BJ (cell line): ENCODE results near the gene VWA2. TPM values are rescaled to one million over a fixed set of nuclear protein-coding genes. Genes with fewer than 3 reads are reported as not detected.

ENCODE experiments used
- CTCF ChIA-PET: fragments of 350-600 bp; formaldehyde crosslinking; extraction: SDS; loops from one replicate; lab custom pipeline; 2021; ENCODE audit warnings: antibody characterized with exemption, inconsistent platforms; lab: Yijun Ruan, JAX
- POLR2A ChIA-PET: fragments of 300-600 bp; sonication (Branson Sonifier 250); formaldehyde crosslinking; extraction: SDS; loops from one replicate; lab custom pipeline; 2021; ENCODE audit warnings: antibody characterized with exemption; lab: Charles Lee
- DNase-seq: peaks from one replicate; pipeline ENCODE4 v3.0.0-alpha.2; 2011; ENCODE audit warnings: low read depth
- H3K27me3 ChIP-seq: 2 replicates; pipeline ENCODE4 v1.6.0; 2011; ENCODE audit warnings: low read length; ENCODE audit not compliant: control insufficient read depth, insufficient read depth
- H3K36me3 ChIP-seq: 2 replicates; pipeline ENCODE4 v1.5.1; 2011; ENCODE audit warnings: low read length; ENCODE audit not compliant: control insufficient read depth, insufficient read depth
- H3K4me3 ChIP-seq: 2 replicates; pipeline ENCODE4 v1.5.1; 2011; ENCODE audit warnings: low read depth, mild to moderate bottlenecking, control low read depth, low read length
- polyA plus RNA-seq: library from polyadenylated mRNA; depleted of rRNA; stranded (reverse); fragments of >200 nt; gene quantifications from 2 replicates; pipeline ENCODE4 v1.2.3, GENCODE V29; 2011
- TF ChIP-seq, protein P1 (sequence below): IDR thresholded peaks from 2 replicates; pipeline ENCODE4 v1.5.1; 2011; ENCODE audit warnings: low read depth, mild to moderate bottlenecking, control low read depth, inconsistent platforms, low read length, moderate library complexity; ENCODE audit not compliant: insufficient read depth

The VWA2 gene
- polyA plus RNA-seq, 1 experiment = 0.07 TPM

DNA sequence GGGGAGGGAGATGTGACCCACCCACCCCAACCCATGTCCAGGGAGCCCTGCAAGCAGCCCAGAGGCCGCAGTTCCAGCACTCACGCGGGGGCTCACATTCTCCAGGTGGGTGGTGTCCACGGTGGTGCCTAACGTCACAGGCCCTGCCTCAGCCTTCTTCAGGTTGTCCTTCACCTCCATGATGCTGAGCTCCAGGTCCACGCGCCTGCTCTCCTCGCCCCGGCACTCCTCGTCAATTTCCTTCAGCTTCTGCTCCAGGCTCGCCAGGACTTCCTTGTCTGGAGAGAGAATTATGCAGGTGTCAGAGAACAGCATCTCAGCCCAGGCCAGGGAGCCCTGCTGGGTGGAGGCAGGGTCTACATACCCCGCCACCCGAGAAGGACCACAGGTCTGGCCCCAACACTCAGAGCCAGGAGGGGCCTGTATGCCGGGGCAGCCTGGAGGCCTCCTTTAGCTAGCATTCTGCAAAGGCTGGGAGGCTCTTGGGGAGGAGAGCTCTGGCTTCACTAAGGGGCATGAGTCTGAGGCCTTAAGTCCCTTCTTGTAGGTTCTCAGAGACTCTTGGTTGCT, 58.2 kb downstream of the VWA2 start:
- ChIA-PET POLR2A (no interaction called here), CTCF (interaction anchor here (1.1 to 1.5 kb wide), 2 partner anchors 9 to 55 kb away, joined by 3 to 7 read pairs; no protein-coding TSS in a partner anchor)
- H3K4me3 ChIP-seq = no peak overlapping the region

DNA sequence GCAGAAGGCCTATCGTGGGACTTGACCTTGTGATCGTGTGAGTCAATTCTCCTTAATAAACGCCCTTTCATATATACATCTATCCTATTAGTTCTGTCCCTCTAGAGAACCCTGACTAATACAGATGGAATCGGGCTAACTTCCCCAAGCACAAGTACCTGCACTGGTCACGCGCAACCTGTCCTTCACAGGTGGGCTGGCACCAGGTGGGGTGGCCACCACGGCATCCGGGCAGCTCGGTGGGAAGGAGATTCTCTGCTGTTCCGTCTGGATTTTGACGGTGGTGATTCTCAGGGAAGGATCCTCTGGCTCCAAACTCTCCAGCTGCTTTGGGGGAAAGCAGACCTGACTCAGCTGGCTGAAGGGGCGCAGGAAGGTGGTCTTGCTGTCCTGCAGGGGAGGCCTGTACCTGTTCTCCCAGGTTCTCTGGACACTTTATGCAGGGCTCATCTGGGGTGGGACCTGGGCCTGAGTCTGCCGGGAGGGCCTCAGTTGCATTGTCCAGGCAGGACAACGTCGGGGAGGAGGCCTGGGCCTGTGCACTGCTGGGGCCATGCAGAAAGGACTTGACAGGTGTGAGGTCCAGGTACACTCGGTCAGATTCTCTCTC, 61.1 kb downstream of the VWA2 start:
- DNase-seq = no peak
- Histone ChIP-seq H3K36me3 (no peaks in the 10 kb centered on the region), H3K4me3 (no peak overlapping the region), H3K27me3 (peaks cover 2% of the 10 kb centered on the region; the same call in 1 of the 2 replicates)
- TF ChIP-seq, protein P1, sequence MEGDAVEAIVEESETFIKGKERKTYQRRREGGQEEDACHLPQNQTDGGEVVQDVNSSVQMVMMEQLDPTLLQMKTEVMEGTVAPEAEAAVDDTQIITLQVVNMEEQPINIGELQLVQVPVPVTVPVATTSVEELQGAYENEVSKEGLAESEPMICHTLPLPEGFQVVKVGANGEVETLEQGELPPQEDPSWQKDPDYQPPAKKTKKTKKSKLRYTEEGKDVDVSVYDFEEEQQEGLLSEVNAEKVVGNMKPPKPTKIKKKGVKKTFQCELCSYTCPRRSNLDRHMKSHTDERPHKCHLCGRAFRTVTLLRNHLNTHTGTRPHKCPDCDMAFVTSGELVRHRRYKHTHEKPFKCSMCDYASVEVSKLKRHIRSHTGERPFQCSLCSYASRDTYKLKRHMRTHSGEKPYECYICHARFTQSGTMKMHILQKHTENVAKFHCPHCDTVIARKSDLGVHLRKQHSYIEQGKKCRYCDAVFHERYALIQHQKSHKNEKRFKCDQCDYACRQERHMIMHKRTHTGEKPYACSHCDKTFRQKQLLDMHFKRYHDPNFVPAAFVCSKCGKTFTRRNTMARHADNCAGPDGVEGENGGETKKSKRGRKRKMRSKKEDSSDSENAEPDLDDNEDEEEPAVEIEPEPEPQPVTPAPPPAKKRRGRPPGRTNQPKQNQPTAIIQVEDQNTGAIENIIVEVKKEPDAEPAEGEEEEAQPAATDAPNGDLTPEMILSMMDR = no peak
- ChIA-PET CTCF (no interaction called here), POLR2A (no interaction called here)

More for the DNA sequence above, 58.2 kb downstream of the VWA2 start:
- no peak for DNase-seq
- peaks cover 2% of the 10 kb centered on the region; the same call in 1 of the 2 replicates for H3K27me3 ChIP-seq
- H3K36me3 ChIP-seq = no peaks in the 10 kb centered on the region
- TF ChIP-seq, protein P1 = no peak

DNA sequence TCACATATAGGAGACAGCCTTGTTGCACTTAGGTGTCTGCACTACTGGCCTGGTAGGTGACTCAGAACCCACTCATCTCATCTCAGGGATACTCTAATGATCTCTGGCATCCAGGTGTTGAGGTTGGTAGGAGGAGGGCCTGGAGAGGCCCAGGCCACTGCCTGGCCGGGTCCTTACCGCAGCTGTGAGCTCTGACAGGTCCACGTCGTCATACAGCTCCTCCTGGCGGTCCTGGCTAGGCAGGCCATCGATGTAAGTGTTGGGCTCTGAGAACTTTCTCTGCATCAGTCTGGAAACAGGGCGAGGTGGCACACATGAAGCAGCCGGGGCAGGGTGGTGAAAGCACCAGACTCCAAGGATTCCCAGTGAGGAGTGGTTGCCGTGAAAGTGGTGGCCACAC, 62.1 kb downstream of the VWA2 start:
- POLR2A ChIA-PET = no interaction called here
- CTCF ChIA-PET = interaction anchor here (0.5 to 1.0 kb wide), 2 partner anchors 171 to 497 kb away, joined by 3 read pairs; no protein-coding TSS in a partner anchor
- H3K4me3 ChIP-seq = no peak overlapping the region

DNA sequence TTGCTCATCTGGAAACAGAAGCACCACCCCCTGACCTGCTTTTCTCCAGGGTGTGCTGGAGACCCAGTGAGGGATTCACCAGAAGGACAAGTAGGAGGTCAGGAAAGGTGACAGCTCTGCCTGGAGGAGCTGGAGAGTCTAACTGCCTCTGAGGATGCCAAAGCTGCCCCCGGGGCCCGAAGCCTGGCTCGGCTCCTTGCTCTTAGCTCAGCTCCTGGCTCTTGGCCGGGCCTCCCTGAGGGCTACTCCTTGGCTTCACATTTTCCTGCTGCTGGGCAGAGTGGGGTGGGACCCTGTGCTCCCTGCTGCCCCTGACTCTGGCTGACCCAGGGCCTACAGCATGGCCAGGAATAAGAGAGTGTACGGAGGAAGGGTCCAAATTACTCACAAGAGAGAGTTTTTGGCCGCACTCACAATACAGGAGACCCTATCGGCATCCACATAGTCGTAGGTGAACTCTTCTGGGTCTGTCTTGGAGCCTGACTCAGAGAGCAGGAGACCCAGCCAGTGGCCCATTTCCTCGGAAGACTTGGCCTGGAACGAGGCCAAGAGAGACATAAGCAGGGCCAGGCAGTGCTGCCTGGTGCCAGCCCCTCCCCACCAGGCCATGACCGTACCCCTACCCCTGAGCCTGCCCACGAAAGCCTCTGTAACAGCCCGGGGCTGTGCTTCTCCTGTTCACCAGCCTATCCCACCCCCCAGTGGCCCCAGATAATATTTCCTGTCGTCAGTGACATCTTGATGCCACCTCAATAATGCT, 63.1 kb downstream of the VWA2 start:
- TF ChIP-seq, protein P1 = no peak
- Histone ChIP-seq H3K36me3 (no peaks in the 10 kb centered on the region), H3K27me3 (peaks cover 2% of the 10 kb centered on the region; the same call in 1 of the 2 replicates), H3K4me3 (no peak overlapping the region)
- DNase-seq = no peak
- ChIA-PET CTCF (interaction anchor here (0.9 to 2.6 kb wide), 5 partner anchors 15 to 456 kb away, joined by 3 to 31 read pairs (median 14); no protein-coding TSS in a partner anchor), POLR2A (no interaction called here)

More for the DNA sequence above, 62.1 kb downstream of the VWA2 start:
- no peaks in the 10 kb centered on the region for H3K36me3 ChIP-seq
- TF ChIP-seq, protein P1 = no peak
- no peak for DNase-seq
- H3K27me3 ChIP-seq = peaks cover 2% of the 10 kb centered on the region; the same call in 1 of the 2 replicates

DNA sequence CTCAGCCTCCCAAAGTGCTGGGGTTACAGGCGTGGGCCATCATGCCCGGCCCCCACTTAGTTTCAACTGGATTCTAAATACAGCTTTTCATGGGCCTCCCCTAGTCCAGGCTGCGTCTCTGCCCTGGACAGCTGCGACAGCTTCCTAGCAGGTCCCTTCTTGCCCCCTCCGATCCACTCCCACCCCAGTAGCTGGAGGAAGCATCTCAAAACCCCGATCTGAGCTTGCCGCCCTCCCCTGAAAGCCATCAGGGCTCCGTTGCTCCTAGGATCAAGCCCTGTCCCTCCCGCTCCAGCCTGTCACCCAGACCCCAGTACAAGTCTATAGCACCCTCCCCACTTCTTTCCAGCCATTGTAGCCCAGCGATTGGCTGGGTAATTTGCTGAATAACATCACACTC, 64.5 kb downstream of the VWA2 start:
- TF ChIP-seq, protein P1 = no peak
- ChIA-PET POLR2A (no interaction called here), CTCF (interaction anchor here (0.7 to 2.6 kb wide), 56 partner anchors 8 to 833 kb away, joined by 3 to 31 read pairs (median 4); partner anchors contain the start of gene FHIP2A)
- peaks cover 2% of the 10 kb centered on the region; the same call in 1 of the 2 replicates for H3K27me3 ChIP-seq
- DNase-seq = no peak
- no peaks in the 10 kb centered on the region for H3K36me3 ChIP-seq
- no peak overlapping the region for H3K4me3 ChIP-seq
